WI38 (cell line): ENCODE data around the gene RHOH.

Experiments used
- H3K4me3 ChIP-seq: 2 replicates; pipeline ENCODE4 v1.5.1; 2011; ENCODE audit warnings: low read depth, mild to moderate bottlenecking, control low read depth, low read length
- TF ChIP-seq, protein P1 (sequence below): IDR thresholded peaks from 2 replicates; pipeline ENCODE4 v1.5.1; 2012; ENCODE audit warnings: low read depth, mild to moderate bottlenecking, control low read depth, low read length

RHOH gene

DNA sequence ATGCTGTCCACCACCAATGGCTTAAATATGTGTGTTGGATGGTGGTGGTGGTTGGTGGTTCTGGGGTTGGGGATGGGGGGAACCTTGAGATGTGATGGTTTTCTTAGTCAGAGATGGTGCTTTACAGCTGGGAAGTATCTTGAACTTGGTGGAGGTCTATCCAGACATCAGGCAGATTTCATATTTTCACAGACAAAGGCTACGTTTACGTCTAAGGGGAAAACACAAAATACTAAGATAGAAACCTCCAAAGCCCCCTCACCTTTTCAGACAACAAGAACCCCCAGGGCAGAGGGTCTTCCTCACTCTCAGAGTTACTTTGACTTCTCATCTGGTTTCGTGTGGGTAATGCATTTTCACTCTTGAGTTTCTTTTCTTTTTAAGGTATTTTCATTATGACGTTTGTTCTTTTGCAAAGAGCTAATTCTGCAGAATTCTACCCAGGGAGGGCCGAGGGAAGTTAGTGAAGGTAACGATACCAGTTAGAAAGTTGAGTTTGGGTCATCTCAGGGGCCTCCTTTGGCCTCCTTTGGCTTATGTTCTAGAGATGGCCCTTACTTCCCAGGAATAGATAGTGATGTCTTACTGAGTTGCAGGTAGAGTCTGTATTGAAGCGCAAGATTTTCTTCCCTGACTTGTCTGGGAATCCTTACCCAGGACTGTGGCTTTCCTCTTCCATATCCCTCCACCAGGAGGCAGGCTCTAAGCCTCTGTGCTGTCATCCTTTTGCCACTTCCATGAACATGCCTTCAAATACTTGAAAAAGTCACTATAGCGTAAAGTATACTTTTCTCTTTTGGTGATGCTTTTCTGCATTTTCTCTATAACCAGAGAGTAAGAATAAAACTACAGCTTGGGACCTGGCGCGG, 31.9 kb downstream of the RHOH start:
- no peak overlapping the region for H3K4me3 ChIP-seq
- TF ChIP-seq, protein P1, sequence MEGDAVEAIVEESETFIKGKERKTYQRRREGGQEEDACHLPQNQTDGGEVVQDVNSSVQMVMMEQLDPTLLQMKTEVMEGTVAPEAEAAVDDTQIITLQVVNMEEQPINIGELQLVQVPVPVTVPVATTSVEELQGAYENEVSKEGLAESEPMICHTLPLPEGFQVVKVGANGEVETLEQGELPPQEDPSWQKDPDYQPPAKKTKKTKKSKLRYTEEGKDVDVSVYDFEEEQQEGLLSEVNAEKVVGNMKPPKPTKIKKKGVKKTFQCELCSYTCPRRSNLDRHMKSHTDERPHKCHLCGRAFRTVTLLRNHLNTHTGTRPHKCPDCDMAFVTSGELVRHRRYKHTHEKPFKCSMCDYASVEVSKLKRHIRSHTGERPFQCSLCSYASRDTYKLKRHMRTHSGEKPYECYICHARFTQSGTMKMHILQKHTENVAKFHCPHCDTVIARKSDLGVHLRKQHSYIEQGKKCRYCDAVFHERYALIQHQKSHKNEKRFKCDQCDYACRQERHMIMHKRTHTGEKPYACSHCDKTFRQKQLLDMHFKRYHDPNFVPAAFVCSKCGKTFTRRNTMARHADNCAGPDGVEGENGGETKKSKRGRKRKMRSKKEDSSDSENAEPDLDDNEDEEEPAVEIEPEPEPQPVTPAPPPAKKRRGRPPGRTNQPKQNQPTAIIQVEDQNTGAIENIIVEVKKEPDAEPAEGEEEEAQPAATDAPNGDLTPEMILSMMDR = peak; percentile 50

DNA sequence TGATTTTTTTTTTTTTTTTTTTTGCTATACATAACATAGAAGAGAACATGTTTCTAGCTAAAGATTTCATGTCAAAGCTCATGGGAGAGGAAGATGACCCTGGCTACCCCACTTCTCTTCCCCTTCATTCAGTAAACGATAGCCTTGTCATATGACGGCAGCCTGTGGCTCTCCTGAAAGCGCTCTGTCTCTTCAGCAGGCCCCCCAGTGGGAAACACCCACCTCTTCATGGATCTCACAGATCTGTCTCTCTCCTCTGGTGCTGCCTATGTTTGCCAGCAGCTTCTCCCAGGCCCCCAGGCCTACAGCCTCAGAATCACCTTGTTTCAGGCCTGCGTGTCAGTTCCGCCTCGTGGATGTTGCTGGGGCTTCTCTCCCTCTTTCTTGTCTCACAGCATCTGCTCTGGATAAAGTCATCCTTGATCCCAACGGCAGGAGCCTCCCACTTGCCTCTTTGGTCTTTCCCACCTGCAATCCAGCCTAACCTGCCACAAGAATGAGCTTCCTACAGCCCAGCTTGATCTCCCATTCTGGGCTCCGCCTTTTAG, 34.6 kb downstream of the RHOH start:
- TF ChIP-seq, protein P1 = no peak
- H3K4me3 ChIP-seq = no peak overlapping the region

DNA sequence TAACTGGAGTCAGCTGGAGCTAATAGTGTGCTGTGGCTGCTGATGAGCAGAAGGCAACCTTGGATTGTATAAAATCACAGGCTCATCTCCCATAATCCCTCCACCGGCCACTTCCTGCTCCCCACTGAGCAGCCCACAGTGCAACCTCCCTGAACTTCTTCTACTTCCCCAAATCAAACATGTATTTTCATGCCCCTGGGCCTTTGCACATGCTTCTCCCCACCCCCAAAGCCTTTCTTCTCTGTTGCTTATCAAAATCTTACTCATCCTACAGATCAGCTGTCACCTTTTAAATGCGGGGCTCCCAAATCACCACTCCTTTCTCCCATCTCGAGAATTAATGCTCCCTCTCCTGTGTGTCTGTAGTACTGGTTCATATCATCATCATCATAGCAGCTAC, 35.8 kb downstream of the RHOH start:
- TF ChIP-seq, protein P1 = no peak
- no peak overlapping the region for H3K4me3 ChIP-seq

DNA sequence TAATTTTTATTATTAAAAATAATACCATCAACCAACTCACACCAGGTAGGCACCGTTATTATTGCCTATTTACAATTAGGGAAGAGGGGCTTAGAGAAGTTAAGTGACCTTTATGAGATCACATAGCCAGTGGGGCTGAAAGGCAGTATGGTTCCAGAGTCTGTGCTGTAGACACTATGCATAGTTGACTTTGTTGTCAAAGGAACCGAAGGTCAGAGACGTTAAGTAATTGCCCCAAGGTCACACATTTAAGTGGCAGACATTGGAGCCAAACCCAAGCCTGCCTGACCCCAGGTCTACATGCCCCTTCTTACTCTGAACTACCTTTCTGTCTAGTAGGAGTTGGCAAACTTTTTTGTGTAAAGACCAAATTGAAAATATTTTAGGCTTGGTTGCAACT, 36.4 kb downstream of the RHOH start:
- no peak overlapping the region for H3K4me3 ChIP-seq
- TF ChIP-seq, protein P1 = no peak

DNA sequence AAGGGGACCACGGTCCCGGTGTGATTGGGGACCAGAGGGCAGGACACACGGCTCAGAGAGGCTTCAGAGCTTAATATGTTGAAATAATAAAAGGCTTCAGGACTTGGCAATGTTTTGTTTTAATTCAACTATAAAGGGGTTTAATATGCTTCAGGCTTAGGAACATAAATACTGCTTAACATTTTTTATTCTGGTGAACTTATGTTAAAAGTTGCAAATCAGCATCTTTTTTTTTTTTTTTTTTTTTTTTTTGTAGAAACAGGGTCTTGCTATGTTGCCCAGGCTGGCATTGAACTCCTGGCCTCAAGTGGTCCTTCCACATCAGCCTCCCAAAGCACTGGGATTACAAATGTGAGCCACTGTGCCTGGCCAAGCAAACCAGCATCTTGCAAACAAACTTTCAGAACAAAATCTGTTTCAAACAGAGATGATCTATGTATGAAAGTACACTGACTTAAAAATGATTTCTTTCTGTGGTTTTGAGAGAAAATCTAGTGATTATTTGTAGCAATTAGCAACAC, 37.7 kb downstream of the RHOH start:
- H3K4me3 ChIP-seq = no peak overlapping the region
- TF ChIP-seq, protein P1 = no peak

DNA sequence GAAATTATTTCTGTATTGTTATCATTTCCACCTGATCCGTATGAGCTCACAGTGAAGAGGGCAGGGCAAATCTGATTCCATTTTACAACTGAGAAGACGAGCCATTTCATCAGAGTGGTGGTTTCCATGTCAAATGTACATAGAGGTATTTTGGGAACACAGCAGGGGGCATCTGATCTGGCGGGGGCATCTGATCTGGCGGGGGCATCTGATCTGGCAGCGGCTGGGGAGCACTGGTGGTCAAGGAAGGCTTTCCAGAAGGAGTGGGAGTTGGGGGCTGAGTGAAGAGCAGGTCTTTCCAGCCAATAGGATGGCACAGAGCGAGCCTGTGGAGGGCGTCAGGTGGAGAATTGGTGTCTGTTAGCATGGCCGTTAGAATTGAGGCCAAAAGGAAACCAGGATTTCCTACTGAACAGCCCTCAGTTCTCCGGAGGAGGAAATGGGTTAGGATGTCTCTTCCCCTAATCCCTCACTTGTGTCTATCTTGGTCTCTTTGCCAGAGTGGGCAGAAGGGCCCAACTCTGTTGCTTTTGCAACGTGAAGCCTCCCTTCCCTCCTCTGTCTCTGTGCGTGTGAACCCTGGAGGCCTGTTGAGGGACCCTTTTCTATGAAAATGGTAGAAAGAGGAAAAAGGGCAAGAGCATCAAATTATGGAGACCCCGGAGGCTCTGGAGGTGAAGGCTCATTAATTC, 41.3 kb downstream of the RHOH start:
- TF ChIP-seq, protein P1 = no peak

More for the DNA sequence above, 41.3 kb downstream of the RHOH start:
- no peak overlapping the region for H3K4me3 ChIP-seq
